ENCODE results near the gene C6orf52. TPM values are rescaled to one million over a fixed set of nuclear protein-coding genes. Genes with fewer than 3 reads are reported as not detected.

Gene C6orf52
- polyA plus RNA-seq, 1 of the 3 experiments (the other 2 are of a cell fraction), result 1.4 TPM

DNA sequence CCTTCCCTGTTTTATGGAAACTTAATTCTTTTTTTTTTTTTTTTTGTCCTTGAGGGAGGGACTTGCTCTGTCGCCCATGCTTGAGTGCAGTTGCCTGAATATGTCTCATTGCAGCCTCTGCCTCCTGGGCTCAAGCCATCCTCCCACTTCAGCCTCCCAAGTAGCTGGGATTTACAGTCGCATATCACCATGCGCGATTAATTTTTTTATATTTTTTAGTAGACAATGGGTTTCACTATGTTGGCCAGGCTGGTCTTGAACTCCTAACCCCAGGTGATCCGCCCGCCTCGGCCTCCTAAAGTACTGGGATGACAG lies 29.1 kb upstream of the C6orf52 start:
- H3F3A ChIP-seq (replicated peaks; ENCODE audit: insufficient read depth), result peaks cover 7% of the 10 kb centered on the region
- H2AFZ ChIP-seq (ENCODE audit: low read depth), result peak overlapping the region; percentile 95
- H3K9ac ChIP-seq, result peak overlapping the region; percentile 87
- no peaks in the 10 kb centered on the region for H3K27me3 ChIP-seq (ENCODE audit: insufficient read depth)
- peak overlapping the region; percentile 85 for H3K4me2 ChIP-seq
- no peaks in the 10 kb centered on the region for H3K9me3 ChIP-seq
- H3K9me2 ChIP-seq, result no peaks in the 10 kb centered on the region
- peaks cover 8 to 10% of the 10 kb centered on the region in 2 experiments for H3K36me3 ChIP-seq (replicated peaks in 1 of 2; ENCODE audit: control insufficient read depth in 1 of 2, insufficient read depth in 2 of 2, low read length in 1 of 2)
- TF ChIP-seq CHD2 (IDR thresholded peaks at IDR 0.05; ENCODE audit: low read length, partially characterized antibody), result no peak
- TF ChIP-seq FOXM1 (IDR thresholded peaks at IDR 0.05; ENCODE audit: low read depth), result no peak
- no peak for TF ChIP-seq TAF1 (IDR thresholded peaks at IDR 0.05; ENCODE audit: borderline replicate concordance, low read depth, low read length)
- TF ChIP-seq EP300 (IDR thresholded peaks at IDR 0.05; ENCODE audit: borderline replicate concordance in 1 of 2, low read depth in 1 of 2, low read length in 1 of 2), result no peak
- TF ChIP-seq TCF12 (IDR thresholded peaks at IDR 0.05), result no peak
- no peak for TF ChIP-seq NFIC (IDR thresholded peaks at IDR 0.05; ENCODE audit: borderline replicate concordance)
- no peak for TF ChIP-seq JUND (IDR thresholded peaks at IDR 0.05)
- no peak for TF ChIP-seq EZH2phosphoT487 (IDR thresholded peaks at IDR 0.05; ENCODE audit: borderline replicate concordance, low read depth)
- TF ChIP-seq FOSL2 (IDR thresholded peaks at IDR 0.05; ENCODE audit: borderline replicate concordance, low read depth), result no peak
- TF ChIP-seq RCOR1 (IDR thresholded peaks at IDR 0.05; ENCODE audit: low read length), result no peak
- TF ChIP-seq RAD21 (IDR thresholded peaks at IDR 0.05; ENCODE audit: low read length), result no peak
- no peak for TF ChIP-seq ZBTB33 (IDR thresholded peaks at IDR 0.05; ENCODE audit: borderline replicate concordance, low read depth)
- TF ChIP-seq, protein P1, sequence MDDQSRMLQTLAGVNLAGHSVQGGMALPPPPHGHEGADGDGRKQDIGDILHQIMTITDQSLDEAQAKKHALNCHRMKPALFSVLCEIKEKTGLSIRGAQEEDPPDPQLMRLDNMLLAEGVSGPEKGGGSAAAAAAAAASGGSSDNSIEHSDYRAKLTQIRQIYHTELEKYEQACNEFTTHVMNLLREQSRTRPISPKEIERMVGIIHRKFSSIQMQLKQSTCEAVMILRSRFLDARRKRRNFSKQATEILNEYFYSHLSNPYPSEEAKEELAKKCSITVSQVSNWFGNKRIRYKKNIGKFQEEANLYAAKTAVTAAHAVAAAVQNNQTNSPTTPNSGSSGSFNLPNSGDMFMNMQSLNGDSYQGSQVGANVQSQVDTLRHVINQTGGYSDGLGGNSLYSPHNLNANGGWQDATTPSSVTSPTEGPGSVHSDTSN (IDR thresholded peaks at IDR 0.05), result no peak
- TF ChIP-seq MEF2A (IDR thresholded peaks at IDR 0.05; ENCODE audit: borderline replicate concordance, low read depth), result no peak
- DNase-seq, result no peak
- H3K4me3 ChIP-seq (ENCODE audit: low read depth in 2 of 2, low read length in 1 of 2), result peak overlapping the region; percentile 65 to 93
- H3K4me1 ChIP-seq (ENCODE audit: control insufficient read depth in 1 of 2, insufficient read depth in 2 of 2, low read depth in 1 of 2, low read length in 1 of 2), result peaks cover 9 to 16% of the 10 kb centered on the region in 2 experiments; a peak in 2 of 4 replicates
- WGBS (ENCODE audit: low lambda C conversion rate), result 31% methylated on average over 7 of the region's 7 CpGs
- ChIA-PET POLR2A (interaction anchor here (1.2 kb wide), 1 partner anchor 29 kb away, joined by 4 read pairs; the partner anchor contains the start of genes C6orf52 and PAK1IP1), CTCF (interaction anchor here (1.1 to 1.3 kb wide), 2 partner anchors 213 to 345 kb away, joined by 3 read pairs; no protein-coding TSS in a partner anchor)
- H3K27ac ChIP-seq (ENCODE audit: low read depth in 2 of 2, low read length in 1 of 2), result peak overlapping the region; percentile 88 to 90
- no peaks in the 10 kb centered on the region for H4K20me1 ChIP-seq (ENCODE audit: insufficient read depth)
- H3K79me2 ChIP-seq (ENCODE audit: insufficient read depth), result peaks cover 45% of the 10 kb centered on the region
